Measurements from ENCODE around the gene HNRNPH1. TPM values are rescaled to one million over a fixed set of nuclear protein-coding genes. Genes with fewer than 3 reads are reported as not detected.
"Not testable (repeated sequence)": the region's sequence is repeated elsewhere in the genome, so short reads cannot be mapped to it uniquely, and the experiment has no call there.

Gene HNRNPH1, protein sequence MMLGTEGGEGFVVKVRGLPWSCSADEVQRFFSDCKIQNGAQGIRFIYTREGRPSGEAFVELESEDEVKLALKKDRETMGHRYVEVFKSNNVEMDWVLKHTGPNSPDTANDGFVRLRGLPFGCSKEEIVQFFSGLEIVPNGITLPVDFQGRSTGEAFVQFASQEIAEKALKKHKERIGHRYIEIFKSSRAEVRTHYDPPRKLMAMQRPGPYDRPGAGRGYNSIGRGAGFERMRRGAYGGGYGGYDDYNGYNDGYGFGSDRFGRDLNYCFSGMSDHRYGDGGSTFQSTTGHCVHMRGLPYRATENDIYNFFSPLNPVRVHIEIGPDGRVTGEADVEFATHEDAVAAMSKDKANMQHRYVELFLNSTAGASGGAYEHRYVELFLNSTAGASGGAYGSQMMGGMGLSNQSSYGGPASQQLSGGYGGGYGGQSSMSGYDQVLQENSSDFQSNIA
- 626 and 723 TPM in 2 replicates for total RNA-seq (2021)
- percentile 100 among the genes with signal in this experiment for Bru-seq, nascent RNA
- percentile 100 among the genes with signal in this experiment for BruChase-seq, experiment 1, labeled RNA remaining after a 2-hour chase
- percentile 100 among the genes with signal in this experiment for BruChase-seq, experiment 2, labeled RNA remaining after a 6-hour chase
- long read RNA-seq, transcript HNRNPH1-204 (14 exons, 2,248 nt): major isoform, 8 of 50 reads
- long read RNA-seq, partial matches to known transcripts: 3 of 50 reads
- long read RNA-seq, other reads (novel, unspliced or antisense): 34 of 50 reads

DNA sequence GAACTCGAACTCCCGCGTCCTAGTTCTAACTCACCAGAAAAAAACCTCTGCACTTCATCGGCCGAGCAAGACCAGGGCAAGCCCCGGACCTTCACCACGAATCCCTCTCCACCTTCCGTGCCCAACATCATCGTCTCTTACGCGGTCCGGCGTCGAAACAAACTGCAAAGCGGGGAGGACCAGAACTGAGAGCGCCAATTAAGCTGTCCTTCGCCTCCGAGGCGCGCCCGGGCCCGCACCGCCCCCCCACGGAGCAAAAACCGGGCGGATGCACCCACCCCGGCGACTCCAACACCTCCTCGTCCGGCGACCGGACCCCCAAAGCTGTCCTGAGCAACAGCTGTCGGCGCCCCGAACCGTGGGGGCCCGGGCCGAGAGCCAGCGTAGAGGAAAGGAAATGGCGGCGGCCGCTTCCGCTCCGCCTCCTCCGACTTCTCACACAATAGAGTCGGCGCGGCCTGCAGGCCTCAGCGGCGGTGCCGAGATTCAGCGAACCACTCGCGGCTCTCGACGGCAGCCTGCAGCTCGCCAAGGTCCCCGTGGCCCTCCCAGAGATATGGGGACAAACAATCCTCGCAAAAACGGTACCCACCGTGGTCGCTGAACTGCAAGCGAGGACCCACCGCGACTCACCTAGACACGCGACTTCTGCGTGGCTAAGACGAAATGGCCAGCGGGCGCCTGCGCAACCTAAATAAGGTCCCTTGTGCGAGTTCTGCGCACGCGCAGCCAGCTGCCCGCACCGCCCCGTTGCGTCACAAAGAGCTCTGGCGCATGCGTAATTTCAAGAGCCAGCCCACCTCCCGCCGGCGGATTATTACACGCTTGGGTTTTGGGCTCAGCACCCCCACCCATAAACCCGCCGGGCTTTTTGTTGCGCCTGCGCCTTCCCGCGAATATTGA, at the start of gene HNRNPH1:
Gene HNRNPH1, minus strand, starts transcription at position 669 of the 903 bp plus-strand sequence. Its CDS starts 538 bp downstream, at position 131.
- peaks cover 44% of the 10 kb centered on the region for H4K20me1 ChIP-seq (ENCODE audit: insufficient read depth)
- BruUV-seq (replicated peaks): no TSS peak
- POLR2A ChIA-PET (ENCODE audit: unreplicated experiment): interaction anchor here (0.5 to 1.0 kb wide), 15 partner anchors 15 to 1470 kb away, joined by 3 to 11 read pairs (median 4); partner anchors contain the start of genes MAML1, NHP2 and SQSTM1
- intact Hi-C loops (cut with micrococcal nuclease; ENCODE audit: unreplicated experiment): loop anchor here (1.0 to 10.0 kb wide), 6 partner anchors 66 to 236 kb away; partner anchors contain the start of genes CANX, MAML1 and MRNIP
- CTCF ChIA-PET: interaction anchor here (0.5 to 0.7 kb wide), 2 partner anchors 10 to 1478 kb away, joined by 3 to 10 read pairs; no protein-coding TSS in a partner anchor
- H3K4me2 ChIP-seq: peak within 1 kb of the TSS; percentile 82
- no peaks in the 10 kb centered on the region for H3K9me2 ChIP-seq (ENCODE audit: insufficient read depth)
- peaks cover 60% of the 10 kb centered on the region for H3K79me2 ChIP-seq (ENCODE audit: low read depth)
- DNase-seq: peak; percentile 93 to 99
- TF ChIP-seq, protein P1, sequence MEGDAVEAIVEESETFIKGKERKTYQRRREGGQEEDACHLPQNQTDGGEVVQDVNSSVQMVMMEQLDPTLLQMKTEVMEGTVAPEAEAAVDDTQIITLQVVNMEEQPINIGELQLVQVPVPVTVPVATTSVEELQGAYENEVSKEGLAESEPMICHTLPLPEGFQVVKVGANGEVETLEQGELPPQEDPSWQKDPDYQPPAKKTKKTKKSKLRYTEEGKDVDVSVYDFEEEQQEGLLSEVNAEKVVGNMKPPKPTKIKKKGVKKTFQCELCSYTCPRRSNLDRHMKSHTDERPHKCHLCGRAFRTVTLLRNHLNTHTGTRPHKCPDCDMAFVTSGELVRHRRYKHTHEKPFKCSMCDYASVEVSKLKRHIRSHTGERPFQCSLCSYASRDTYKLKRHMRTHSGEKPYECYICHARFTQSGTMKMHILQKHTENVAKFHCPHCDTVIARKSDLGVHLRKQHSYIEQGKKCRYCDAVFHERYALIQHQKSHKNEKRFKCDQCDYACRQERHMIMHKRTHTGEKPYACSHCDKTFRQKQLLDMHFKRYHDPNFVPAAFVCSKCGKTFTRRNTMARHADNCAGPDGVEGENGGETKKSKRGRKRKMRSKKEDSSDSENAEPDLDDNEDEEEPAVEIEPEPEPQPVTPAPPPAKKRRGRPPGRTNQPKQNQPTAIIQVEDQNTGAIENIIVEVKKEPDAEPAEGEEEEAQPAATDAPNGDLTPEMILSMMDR (conservative IDR thresholded peaks at IDR 0.05): 0 out of 2 replicates have a peak, but pooled peaks have one; percentile 28
- TF ChIP-seq EZH2 (IDR thresholded peaks at IDR 0.05; ENCODE audit: low read depth): no peak
- H3K27me3 ChIP-seq (ENCODE audit: insufficient read depth, low read depth): no peaks in the 10 kb centered on the region
- H3F3A ChIP-seq (ENCODE audit: insufficient read depth, low read depth): peaks cover 58% of the 10 kb centered on the region
- no peaks in the 10 kb centered on the region for H3K9me3 ChIP-seq (ENCODE audit: insufficient read depth, low read depth)
- peaks cover 36% of the 10 kb centered on the region for H3K4me1 ChIP-seq (replicated peaks; ENCODE audit: insufficient read depth)
- peak within 1 kb of the TSS; percentile 98 for H2AFZ ChIP-seq
- peak within 1 kb of the TSS; percentile 94 for H3K27ac ChIP-seq
- H3K36me3 ChIP-seq (ENCODE audit: low read depth): peaks cover 43% of the 10 kb centered on the region
- H3K4me3 ChIP-seq: peak within 1 kb of the TSS; percentile 95

DNA sequence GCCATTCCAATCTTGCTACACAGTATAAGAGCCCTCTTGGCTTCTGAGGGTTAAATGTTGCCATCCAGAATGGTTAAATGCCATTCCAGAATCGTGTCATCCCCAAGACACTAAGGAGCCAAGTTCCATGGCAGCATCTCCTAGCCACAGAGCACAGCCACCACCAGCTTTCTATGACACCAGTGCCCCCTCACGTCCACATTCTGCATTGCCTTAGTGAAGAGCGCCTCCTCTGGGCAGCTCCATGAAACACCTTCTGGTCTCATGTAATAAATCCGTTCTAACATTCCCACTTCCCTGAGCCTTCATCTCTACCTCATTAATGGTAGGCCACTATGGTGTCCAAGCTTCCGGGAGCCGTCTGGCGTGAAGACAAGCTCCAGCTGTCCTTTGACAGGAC, 44.9 kb upstream of the HNRNPH1 start:
- Histone ChIP-seq H3K36me3 (ENCODE audit: low read depth) (no peaks in the 10 kb centered on the region), H3K4me3 (no peak overlapping the region), H3K79me2 (ENCODE audit: low read depth) (no peaks in the 10 kb centered on the region), H2AFZ (no peak overlapping the region), H3K27ac (no peak overlapping the region), H4K20me1 (ENCODE audit: insufficient read depth) (no peaks in the 10 kb centered on the region), H3K9me2 (ENCODE audit: insufficient read depth) (no peaks in the 10 kb centered on the region), H3K4me2 (no peak overlapping the region), H3K27me3 (ENCODE audit: insufficient read depth, low read depth) (no peaks in the 10 kb centered on the region), H3K4me1 (replicated peaks; ENCODE audit: insufficient read depth) (no peaks in the 10 kb centered on the region), H3K9me3 (ENCODE audit: insufficient read depth, low read depth) (no peaks in the 10 kb centered on the region), H3F3A (ENCODE audit: insufficient read depth, low read depth) (no peaks in the 10 kb centered on the region; the same call in 1 of the 2 replicates)
- CTCF ChIA-PET: interaction anchor here (0.7 kb wide), 1 partner anchor 57 kb away, joined by 3 read pairs; no protein-coding TSS in a partner anchor
- BruUV-seq (replicated peaks): no TSS peak
- intact Hi-C loops (cut with micrococcal nuclease; ENCODE audit: unreplicated experiment): no loop called here
- POLR2A ChIA-PET (ENCODE audit: unreplicated experiment): no interaction called here
- no peak for DNase-seq
- no peak for TF ChIP-seq EZH2 (IDR thresholded peaks at IDR 0.05; ENCODE audit: low read depth)
- TF ChIP-seq, protein P1 (conservative IDR thresholded peaks at IDR 0.05): peak; percentile 61

DNA sequence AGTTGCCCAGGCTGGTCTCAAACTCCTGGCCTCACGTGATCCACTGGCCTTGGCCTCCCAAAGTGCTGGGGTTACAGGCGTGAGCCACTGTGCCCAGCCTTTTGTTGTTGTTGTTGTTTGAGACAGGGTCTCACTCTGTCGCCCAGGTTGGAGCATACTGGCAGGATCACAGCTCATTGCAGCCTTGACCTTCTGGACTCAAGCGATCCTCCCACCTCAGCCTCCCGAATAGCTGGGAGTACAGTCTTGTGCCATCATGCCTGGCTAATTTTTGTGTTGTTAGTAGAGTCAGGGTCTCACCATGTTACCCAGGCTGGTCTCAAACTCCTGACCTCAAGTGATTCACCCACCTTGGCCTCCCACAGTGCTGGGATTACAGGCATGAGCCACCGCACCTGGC, 38.2 kb upstream of the HNRNPH1 start:
- H3K36me3 ChIP-seq (ENCODE audit: low read depth); H3K9me3 ChIP-seq (ENCODE audit: insufficient read depth, low read depth); H3K27ac ChIP-seq; POLR2A ChIA-PET (ENCODE audit: unreplicated experiment); H3K4me3 ChIP-seq; H3K4me2 ChIP-seq; H2AFZ ChIP-seq; intact Hi-C loops (cut with micrococcal nuclease; ENCODE audit: unreplicated experiment); BruUV-seq (replicated peaks); H3K79me2 ChIP-seq (ENCODE audit: low read depth); H3K9me2 ChIP-seq (ENCODE audit: insufficient read depth); H3F3A ChIP-seq (ENCODE audit: insufficient read depth, low read depth); H4K20me1 ChIP-seq (ENCODE audit: insufficient read depth); H3K27me3 ChIP-seq (ENCODE audit: insufficient read depth, low read depth); H3K4me1 ChIP-seq (replicated peaks; ENCODE audit: insufficient read depth); DNase-seq: not testable (repeated sequence)
- CTCF ChIA-PET: interaction anchor here (0.7 to 1.0 kb wide), 2 partner anchors 33 to 39 kb away, joined by 3 read pairs; no protein-coding TSS in a partner anchor

DNA sequence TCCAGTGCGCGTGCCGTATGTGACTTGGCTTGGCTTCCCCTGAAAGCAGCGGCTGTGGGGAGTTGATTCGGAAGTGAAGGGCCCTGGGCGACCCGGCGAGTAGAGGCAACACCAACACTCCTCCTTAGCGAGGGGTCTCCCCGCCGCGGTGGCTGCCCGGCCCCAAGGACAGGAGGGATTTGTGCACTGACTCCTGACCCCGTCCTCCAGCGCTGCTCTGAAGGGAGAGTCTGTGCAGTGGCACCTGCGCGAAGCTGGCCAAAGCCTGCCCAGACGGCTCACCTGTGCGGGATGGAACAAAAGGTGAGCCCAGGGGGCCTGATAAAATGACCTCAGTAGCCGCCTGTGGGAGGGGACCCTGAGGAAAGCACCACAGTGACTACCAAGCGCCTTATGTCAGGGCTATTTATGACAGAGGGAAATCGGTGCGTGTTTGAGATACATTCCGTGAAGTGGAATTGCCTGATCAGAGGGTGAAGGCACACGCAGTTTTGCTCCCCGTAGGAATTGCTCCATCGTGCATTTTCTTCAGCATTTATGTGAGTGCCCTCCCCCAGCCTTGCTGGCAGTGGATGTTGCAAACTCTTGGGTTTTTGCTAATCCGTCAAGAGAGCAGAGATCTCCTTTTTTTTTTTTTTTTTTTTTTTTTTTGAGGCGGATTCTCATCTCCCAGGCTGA, 34.8 kb upstream of the HNRNPH1 start:
- H3K9me2 ChIP-seq (ENCODE audit: insufficient read depth); H4K20me1 ChIP-seq (ENCODE audit: insufficient read depth); CTCF ChIA-PET; POLR2A ChIA-PET (ENCODE audit: unreplicated experiment); H3K4me1 ChIP-seq (replicated peaks; ENCODE audit: insufficient read depth); H3K79me2 ChIP-seq (ENCODE audit: low read depth); H3K36me3 ChIP-seq (ENCODE audit: low read depth); H3K27me3 ChIP-seq (ENCODE audit: insufficient read depth, low read depth); DNase-seq; H3K27ac ChIP-seq; H3K9me3 ChIP-seq (ENCODE audit: insufficient read depth, low read depth); H3F3A ChIP-seq (ENCODE audit: insufficient read depth, low read depth); intact Hi-C loops (cut with micrococcal nuclease; ENCODE audit: unreplicated experiment): not testable (repeated sequence)
- H3K4me2 ChIP-seq: peak overlapping the region; percentile 85
- peak overlapping the region; percentile 55; the same call in 1 of the 2 replicates for H3K4me3 ChIP-seq
- H2AFZ ChIP-seq: peak overlapping the region; percentile 84
- BruUV-seq (replicated peaks): TSS peak; percentile 88
